SK-N-SH treated with all-trans-retinoic acid at 6 μM for 48 hours (cell line): ENCODE measurements around the gene ZSCAN4.

Source experiments
- BACH2 ChIP-seq: fragments of 250-450 bp; sonication (Bioruptor Pico); IDR thresholded peaks from 2 replicates; pipeline ENCODE4 v1.9.0; 2021; ENCODE audit warnings: mild to moderate bottlenecking, borderline replicate concordance
- CREB5 ChIP-seq: fragments of 250-450 bp; sonication (Bioruptor Pico); IDR thresholded peaks from 2 replicates; pipeline ENCODE4 v1.5.1; 2020; ENCODE audit warnings: low read depth, mild to moderate bottlenecking, moderate library complexity
- OSR1 ChIP-seq: fragments of 250-450 bp; sonication (Bioruptor Pico); IDR thresholded peaks from 2 replicates; pipeline ENCODE4 v1.8.0; 2022; ENCODE audit warnings: moderate library complexity, mild to moderate bottlenecking, inconsistent platforms
- PATZ1 ChIP-seq: fragments of 250-450 bp; sonication (Bioruptor Pico); IDR thresholded peaks from 2 replicates; pipeline ENCODE4 v1.8.0; 2020; ENCODE audit warnings: mild to moderate bottlenecking, moderate library complexity, borderline replicate concordance
- TOX ChIP-seq: fragments of 250-450 bp; sonication (Bioruptor Pico); IDR thresholded peaks from 2 replicates; pipeline ENCODE4 v1.8.0; 2021; ENCODE audit warnings: mild to moderate bottlenecking, moderate library complexity, borderline replicate concordance
- ZNF70 ChIP-seq: fragments of 450-650 bp; formaldehyde crosslinking; IDR thresholded peaks from 2 replicates; pipeline ENCODE4 v1.5.0; 2020; ENCODE audit warnings: mild to moderate bottlenecking, moderate library complexity

- no peak for TF ChIP-seq PATZ1
- no peak for TF ChIP-seq TOX (CRISPR knock-in tag)
- no peak for TF ChIP-seq OSR1
- TF ChIP-seq CREB5 (CRISPR knock-in tag), result no peak
- TF ChIP-seq ZNF70 (CRISPR knock-in tag), result no peak
- TF ChIP-seq BACH2, result no peak
Measured at GRCh38 chr19:57672466-57672865, 3.7 kb downstream of the ZSCAN4 start.
